K562 (cell line): ENCODE results near the gene MLLT11. TPM values are rescaled to one million over a fixed set of nuclear protein-coding genes. Genes with fewer than 3 reads are reported as not detected.

Experiments used
- ATAC-seq: fragments of 200-7000 bp; cut with Tn5 transposase; 3 replicates; pipeline ENCODE4 v1.9.1; 2020; ENCODE audit warnings: moderate library complexity
- BruUV-seq: library from RNA; stranded (reverse); fragments of 400-500 nt; replicated peaks from 2 replicates; lab custom pipeline; 2021; lab: Mats Ljungman, UMichigan
- CTCF ChIA-PET: fragments of 300-600 bp; formaldehyde crosslinking; extraction: SDS; loops from one replicate; lab custom pipeline; 2021; ENCODE audit warnings: low intra/inter-chr PET ratio; lab: Yijun Ruan, JAX
- POLR2A ChIA-PET: fragments of 300-600, 350-650 bp; sonication (Branson Sonifier 250); formaldehyde crosslinking; extraction: SDS; loops from one replicate; lab custom pipeline; 2021; ENCODE audit warnings: antibody characterized with exemption, inconsistent platforms; lab: Yijun Ruan, JAX
- DNase-seq, 4 experiments: peaks; one replicate each; pipeline versions ENCODE4 v3.0.0 to v3.0.0-alpha.2; 2011 to 2018; ENCODE audit warnings: low spot score in 3 of 4, mixed read lengths in 3 of 4; ENCODE audit errors: extremely low read depth in 1 of 4
- FAIRE-seq: peaks from 2 replicates; lab custom pipeline; 2011; peaks lifted over from hg19 to GRCh38; lab: Jason Lieb, UNC
- H2AFZ ChIP-seq: 2 replicates; pipeline ENCODE4 v1.6.0; 2011; ENCODE audit warnings: low read depth, low read length, control low read depth, inconsistent platforms
- H3K27ac ChIP-seq: fragments of 200-600 bp; 3 replicates; pipeline ENCODE4 v1.8.0; 2011; ENCODE audit warnings: low read depth, mild to moderate bottlenecking, control low read depth, inconsistent platforms, low read length, moderate library complexity, mixed read lengths; ENCODE audit errors: extremely low read depth
- H3K27me3 ChIP-seq, 2 experiments: fragments of 300-600 bp in 1 of 2; 2 replicates in 1 of 2; 3 replicates in 1 of 2; pipeline versions ENCODE4 v1.6.0 to v1.8.0; 2011; ENCODE audit warnings: inconsistent platforms in 2 of 2, low read length in 2 of 2, mild to moderate bottlenecking in 1 of 2, mixed read lengths in 1 of 2, moderate library complexity in 1 of 2; ENCODE audit not compliant: control insufficient read depth in 2 of 2, insufficient read depth in 2 of 2
- H3K36me3 ChIP-seq: fragments of 300-600 bp; 3 replicates; pipeline ENCODE4 v1.8.0; 2011; ENCODE audit warnings: mild to moderate bottlenecking, low read length, inconsistent platforms; ENCODE audit not compliant: control insufficient read depth, insufficient read depth
- H3K4me1 ChIP-seq, 2 experiments: fragments of 200-600 bp in 1 of 2; replicated peaks in 1 of 2; 2 replicates in 1 of 2; 3 replicates in 1 of 2; pipeline versions ENCODE4 v1.5.1 to v1.8.0; 2011; ENCODE audit warnings: inconsistent platforms in 2 of 2, low read length in 2 of 2, mild to moderate bottlenecking in 1 of 2, mixed read lengths in 1 of 2, moderate library complexity in 1 of 2; ENCODE audit not compliant: control insufficient read depth in 2 of 2, insufficient read depth in 2 of 2
- H3K4me2 ChIP-seq: 2 replicates; pipeline ENCODE4 v1.6.1; 2011; ENCODE audit warnings: low read length, control low read depth, inconsistent platforms, mixed read lengths; ENCODE audit not compliant: insufficient read depth
- H3K4me3 ChIP-seq: fragments of 200-600 bp; sonication (generic), shearing (Covaris generic); 2 replicates; pipeline ENCODE4 v1.5.1; 2016; ENCODE audit warnings: control low read depth, inconsistent platforms
- H3K79me2 ChIP-seq: fragments of 200-600 bp; 3 replicates; pipeline ENCODE4 v1.8.0; 2011; ENCODE audit warnings: low read length, inconsistent platforms; ENCODE audit not compliant: control insufficient read depth, insufficient read depth
- H3K9ac ChIP-seq, 2 experiments: 2 replicates each; pipeline versions ENCODE4 v1.6.0 to v1.6.1; 2011; ENCODE audit warnings: low read depth in 2 of 2, low read length in 2 of 2, control low read depth in 1 of 2, inconsistent platforms in 1 of 2, mild to moderate bottlenecking in 1 of 2, mixed read lengths in 1 of 2; ENCODE audit not compliant: insufficient read depth in 1 of 2
- H3K9me1 ChIP-seq: one replicate; pipeline ENCODE4 v1.6.0; 2011; ENCODE audit warnings: inconsistent platforms, mild to moderate bottlenecking, low read length, moderate library complexity; ENCODE audit not compliant: control insufficient read depth, insufficient read depth
- H3K9me3 ChIP-seq: replicated peaks from 2 replicates; pipeline ENCODE4 v1.5.1; 2011; ENCODE audit warnings: low read depth, low read length, inconsistent platforms; ENCODE audit not compliant: control insufficient read depth, insufficient read depth
- H4K20me1 ChIP-seq: replicated peaks from 2 replicates; pipeline ENCODE4 v1.6.1; 2011; ENCODE audit warnings: low read length, inconsistent platforms, mixed read lengths; ENCODE audit not compliant: control insufficient read depth, insufficient read depth
- CBFA2T3 ChIP-seq: fragments of 450-650 bp; IDR thresholded peaks from 2 replicates; pipeline ENCODE4 v1.6.1; 2017
- COPS2 ChIP-seq: fragments of 450-650 bp; conservative IDR thresholded peaks from 2 replicates; pipeline ENCODE4 v1.6.1; 2016; ENCODE audit warnings: mild to moderate bottlenecking, moderate library complexity
- GMEB1 ChIP-seq: fragments of 250-450 bp; sonication (Bioruptor Pico); IDR thresholded peaks from 2 replicates; pipeline ENCODE4 v1.4.0; 2020; ENCODE audit warnings: mild to moderate bottlenecking
- MTA2 ChIP-seq: fragments of 450-650 bp; IDR thresholded peaks from 2 replicates; pipeline ENCODE4 v1.6.1; 2016; ENCODE audit warnings: low read depth
- POLR2G ChIP-seq: fragments of 200-400 bp; formaldehyde crosslinking; IDR thresholded peaks from 2 replicates; pipeline ENCODE4 v1.6.1; 2017; ENCODE audit warnings: low read depth, mild to moderate bottlenecking, antibody characterized with exemption, low read length, moderate library complexity
- RBM22 ChIP-seq: fragments of 200-400 bp; formaldehyde crosslinking; IDR thresholded peaks from 2 replicates; pipeline ENCODE4 v1.6.1; 2018; ENCODE audit warnings: low read length, low read depth; ENCODE audit not compliant: poor library complexity, severe bottlenecking
- SMARCA4 ChIP-seq: fragments of 450-650 bp; IDR thresholded peaks from 2 replicates; pipeline ENCODE4 v1.6.1; 2016
- ZBTB40 ChIP-seq, 2 experiments: fragments of 450-650 bp in 1 of 2; sonication (generic) in 1 of 2; formaldehyde crosslinking in 1 of 2; IDR thresholded peaks; 2 replicates each; pipeline versions ENCODE4 v1.7.1 to v1.9.0; 2016 to 2022; ENCODE audit warnings: inconsistent platforms in 1 of 2, mild to moderate bottlenecking in 1 of 2, missing genetic modification reagents in 1 of 2
- ZNF778 ChIP-seq: fragments of 450-650 bp; formaldehyde crosslinking; IDR thresholded peaks from 2 replicates; pipeline ENCODE4 v1.4.0; 2020; ENCODE audit warnings: mild to moderate bottlenecking, moderate library complexity
- ZNF780A ChIP-seq: fragments of 250-450 bp; sonication (Bioruptor Pico); IDR thresholded peaks from 2 replicates; pipeline ENCODE4 v1.5.0; 2021; ENCODE audit warnings: mild to moderate bottlenecking
- ZNF785 ChIP-seq: fragments of 250-450 bp; sonication (Bioruptor Pico); IDR thresholded peaks from 2 replicates; pipeline ENCODE4 v1.4.0; 2020; ENCODE audit warnings: mild to moderate bottlenecking
- WGBS: fragments of 100-300 bp; shearing (Covaris generic); methylation state at CpG from one replicate; pipeline ENCODE4 v1.1.6; 2016; ENCODE audit warnings: low coverage, mixed read lengths; ENCODE audit not compliant: insufficient coverage; ENCODE audit errors: missing lambda C conversion rate; 5-methylcytosine and 5-hydroxymethylcytosine counted together
- in situ Hi-C: fragments of 300-500 bp; cut with MboI; formaldehyde crosslinking; loops from 4 replicates; pipeline ENCODE4 v1.15.0; 2018; ENCODE audit warnings: inconsistent platforms, mixed read lengths
- intact Hi-C: fragments of 100-400 bp; cut with micrococcal nuclease; formaldehyde crosslinking; loops from 2 replicates; pipeline ENCODE4 v1.14.2; 2022
- polyA plus RNA-seq, 8 experiments: library from polyadenylated mRNA; depleted of rRNA in 4 of 8; stranded (reverse) in 5 of 8; unstranded in 3 of 8; fragments of >200 nt; fragmentation: Nextera tagmentation in 2 of 8; fragmentation: Illumina TruSeq in 1 of 8; extraction: Ambion mirVana in 2 of 8; extraction: Trizol in 1 of 8; gene quantifications; 2 replicates each; pipeline versions ENCODE4 v1.2.1 to v1.2.3, GENCODE V29; 2011 to 2014; ENCODE audit warnings: inconsistent platforms in 1 of 8, missing spikeins in 1 of 8
- total RNA-seq, 7 experiments: library from RNA; depleted of rRNA in 6 of 7; stranded (reverse); fragments of >200 nt in 6 of 7; fragmentation: Illumina TruSeq in 2 of 7; extraction: Trizol in 2 of 7; gene quantifications; 2 replicates each; pipeline versions ENCODE4 v1.2.1 to v1.2.3, GENCODE V29; 2011 to 2021; ENCODE audit warnings: low replicate concordance in 1 of 7

MLLT11 gene
- total and polyA plus RNA-seq, 9 of the 15 experiments (the other 6 are each of a cell fraction or from before 2014, with no cell fraction given) = 12.1 to 91.0 (median 22.0) TPM

GRCh38 chr1:151070474-151071276 lies 10.5 kb downstream of the MLLT11 start, which contains the start of gene GABPB2:
GABPB2 (plus strand) TSS chr1:151070761; CDS start chr1:151088190, 17,429 bp downstream.
- H3K36me3 ChIP-seq = peaks cover 25% of the 10 kb centered on the region; the same call in 1 of the 3 replicates
- WGBS = 0% methylated on average over 29 of the region's 50 CpGs
- peak within 1 kb of the TSS; percentile 93 to 94 for H3K9ac ChIP-seq
- TSS peak; percentile 59 for BruUV-seq
- H3K27ac ChIP-seq = peak within 1 kb of the TSS; percentile 98
- DNase-seq (peak; percentile 92 to 94 (median 93)), ATAC-seq (peak; percentile 89), FAIRE-seq (peak; percentile 94)
- intact Hi-C loops (loop anchor here (2.0 to 5.0 kb wide), 2 partner anchors 46 to 63 kb away; partner anchors contain the start of genes MINDY1 and PRUNE1), in situ Hi-C loops (no loop called here)
- H3K9me3 ChIP-seq = no peaks in the 10 kb centered on the region
- H3K9me1 ChIP-seq = no peaks in the 10 kb centered on the region
- ChIA-PET CTCF (interaction anchor here (0.7 kb wide), 2 partner anchors 12 to 86 kb away, joined by 4 read pairs; partner anchors contain the start of gene TNFAIP8L2), POLR2A (interaction anchor here (0.5 to 1.8 kb wide), 14 partner anchors 9 to 1183 kb away, joined by 3 to 7 read pairs (median 4); partner anchors contain the start of genes CDC42SE1 and MLLT11)
- H3K4me2 ChIP-seq = peak within 1 kb of the TSS; percentile 97
- peak within 1 kb of the TSS; percentile 82 for H3K4me3 ChIP-seq
- H3K79me2 ChIP-seq = peaks cover 21% of the 10 kb centered on the region
- H3K27me3 ChIP-seq = no peaks in the 10 kb centered on the region
- no peaks in the 10 kb centered on the region for H4K20me1 ChIP-seq
- H2AFZ ChIP-seq = peak within 1 kb of the TSS; percentile 98
- H3K4me1 ChIP-seq = peaks cover 20 to 29% of the 10 kb centered on the region in 2 experiments
- TF ChIP-seq COPS2 (no peak), POLR2G (peak; percentile 80), MTA2 (no peak), RBM22 (no peak), SMARCA4 (peak; percentile 72; the same call in 1 of the 2 replicates), ZNF778 (CRISPR knock-in tag) (no peak), ZBTB40 (IDR thresholded peaks at IDR 0.05) (peak; percentile 82), ZBTB40 (CRISPR knock-in tag; IDR thresholded peaks at IDR 0.05) (no peak), GMEB1 (peak; percentile 90), CBFA2T3 (no peak), ZNF780A (CRISPR knock-in tag) (no peak), ZNF785 (CRISPR knock-in tag) (no peak)
